ENCODE measurements around the gene TAF4. TPM values are rescaled to one million over a fixed set of nuclear protein-coding genes. Genes with fewer than 3 reads are reported as not detected.

TAF4 gene
- total and polyA plus RNA-seq, 2 of the 13 experiments (the other 11 are each of a cell fraction or from before 2014, with no cell fraction given): 5.9 to 12.0 TPM

DNA sequence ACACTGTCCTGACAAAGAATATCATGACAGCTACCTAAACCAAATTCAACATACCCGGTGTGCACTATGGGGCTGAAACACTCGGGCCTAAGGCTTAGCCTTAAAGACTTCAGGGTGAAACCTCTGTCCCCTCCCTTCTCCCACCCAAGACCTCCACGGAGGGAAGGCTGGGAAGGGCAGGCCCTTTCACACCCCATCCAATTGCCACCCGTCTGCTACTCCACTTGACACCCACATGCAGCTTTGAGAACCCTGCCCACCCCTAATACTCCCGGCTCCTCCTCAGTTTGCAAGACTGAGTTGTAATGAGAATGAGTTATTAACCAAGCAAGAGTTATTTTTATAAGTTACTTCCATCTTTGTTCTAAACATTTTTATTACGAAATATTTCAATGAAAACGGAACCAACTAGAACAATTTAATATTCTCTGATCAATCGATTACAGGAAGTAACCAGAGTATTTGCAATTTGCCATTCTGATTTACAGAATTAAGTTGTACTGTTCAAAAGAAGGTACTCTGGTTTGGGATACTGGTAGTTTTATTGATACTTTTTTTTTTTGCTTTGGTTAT is 3.7 kb downstream of the TAF4 start (continued):
- TF ChIP-seq, protein P1, sequence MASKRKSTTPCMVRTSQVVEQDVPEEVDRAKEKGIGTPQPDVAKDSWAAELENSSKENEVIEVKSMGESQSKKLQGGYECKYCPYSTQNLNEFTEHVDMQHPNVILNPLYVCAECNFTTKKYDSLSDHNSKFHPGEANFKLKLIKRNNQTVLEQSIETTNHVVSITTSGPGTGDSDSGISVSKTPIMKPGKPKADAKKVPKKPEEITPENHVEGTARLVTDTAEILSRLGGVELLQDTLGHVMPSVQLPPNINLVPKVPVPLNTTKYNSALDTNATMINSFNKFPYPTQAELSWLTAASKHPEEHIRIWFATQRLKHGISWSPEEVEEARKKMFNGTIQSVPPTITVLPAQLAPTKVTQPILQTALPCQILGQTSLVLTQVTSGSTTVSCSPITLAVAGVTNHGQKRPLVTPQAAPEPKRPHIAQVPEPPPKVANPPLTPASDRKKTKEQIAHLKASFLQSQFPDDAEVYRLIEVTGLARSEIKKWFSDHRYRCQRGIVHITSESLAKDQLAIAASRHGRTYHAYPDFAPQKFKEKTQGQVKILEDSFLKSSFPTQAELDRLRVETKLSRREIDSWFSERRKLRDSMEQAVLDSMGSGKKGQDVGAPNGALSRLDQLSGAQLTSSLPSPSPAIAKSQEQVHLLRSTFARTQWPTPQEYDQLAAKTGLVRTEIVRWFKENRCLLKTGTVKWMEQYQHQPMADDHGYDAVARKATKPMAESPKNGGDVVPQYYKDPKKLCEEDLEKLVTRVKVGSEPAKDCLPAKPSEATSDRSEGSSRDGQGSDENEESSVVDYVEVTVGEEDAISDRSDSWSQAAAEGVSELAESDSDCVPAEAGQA (IDR thresholded peaks at IDR 0.05; ENCODE audit: low read depth): no peak
- TF ChIP-seq, protein P1 (CRISPR knock-in tag; IDR thresholded peaks at IDR 0.05; ENCODE audit: borderline replicate concordance): no peak
- TF ChIP-seq SP4 (CRISPR knock-in tag; IDR thresholded peaks at IDR 0.05) (no peak), ZNF224 (CRISPR knock-in tag; IDR thresholded peaks at IDR 0.05) (no peak), RBM22 (optimal IDR thresholded peaks at IDR 0.05; ENCODE audit: low read length) (no peak), ZNF205 (CRISPR knock-in tag; IDR thresholded peaks at IDR 0.05) (no peak)
- TF ChIP-seq, protein P2, sequence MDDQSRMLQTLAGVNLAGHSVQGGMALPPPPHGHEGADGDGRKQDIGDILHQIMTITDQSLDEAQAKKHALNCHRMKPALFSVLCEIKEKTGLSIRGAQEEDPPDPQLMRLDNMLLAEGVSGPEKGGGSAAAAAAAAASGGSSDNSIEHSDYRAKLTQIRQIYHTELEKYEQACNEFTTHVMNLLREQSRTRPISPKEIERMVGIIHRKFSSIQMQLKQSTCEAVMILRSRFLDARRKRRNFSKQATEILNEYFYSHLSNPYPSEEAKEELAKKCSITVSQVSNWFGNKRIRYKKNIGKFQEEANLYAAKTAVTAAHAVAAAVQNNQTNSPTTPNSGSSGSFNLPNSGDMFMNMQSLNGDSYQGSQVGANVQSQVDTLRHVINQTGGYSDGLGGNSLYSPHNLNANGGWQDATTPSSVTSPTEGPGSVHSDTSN (CRISPR knock-in tag; IDR thresholded peaks at IDR 0.05; ENCODE audit: borderline replicate concordance): no peak

Measured in HepG2 (cell line).